Colonic mucosa (tissue), 4 donors: Measurements from ENCODE around the gene AP4B1. TPM values are rescaled to one million over a fixed set of nuclear protein-coding genes. Genes with fewer than 3 reads are reported as not detected.
A peak's percentile ranks its signal among the peaks of the same experiment; 100 is the strongest.

ENCODE experiments used
- DNase-seq: peaks from one replicate; pipeline ENCODE4 v3.0.0-alpha.2; 2020
- H3K27ac ChIP-seq: fragments of 200-600 bp; one replicate; pipeline ENCODE4 v1.8.0; 2021
- H3K27me3 ChIP-seq: fragments of 200-600 bp; one replicate; pipeline ENCODE4 v1.8.0; 2021
- H3K36me3 ChIP-seq: fragments of 200-600 bp; one replicate; pipeline ENCODE4 v1.8.0; 2021
- H3K4me1 ChIP-seq: fragments of 200-600 bp; one replicate; pipeline ENCODE4 v1.8.0; 2021; ENCODE audit warnings: mild to moderate bottlenecking
- H3K4me3 ChIP-seq: fragments of 200-600 bp; one replicate; pipeline ENCODE4 v1.8.0; 2021
- H3K9ac ChIP-seq, 2 donors: one replicate each; pipeline ENCODE4 v1.7.0; 2013; ENCODE audit warnings: control low read depth in 2 of 2, low read depth in 2 of 2, low read length in 2 of 2
- H3K9me3 ChIP-seq: fragments of 200-600 bp; one replicate; pipeline ENCODE4 v1.8.0; 2021
- CTCF ChIP-seq: fragments of 200-600 bp; IDR thresholded peaks from one replicate; pipeline ENCODE4 v1.8.0; 2022; ENCODE audit warnings: antibody characterized with exemption, mild to moderate bottlenecking
- intact Hi-C: fragments of 100-400 bp; cut with DNase I; formaldehyde crosslinking; loops from one replicate; pipeline ENCODE4 v1.14.1; 2022
- total RNA-seq, 2 donors: library from RNA; stranded (reverse); fragmentation: NEBNext Ultra II Directional in 1 of 2; extraction: Animal tissue kit (Norgen Biotek cat#: 25700) in 1 of 2; gene quantifications; one replicate each; pipeline ENCODE4 v1.2.1, GENCODE V29; 2021
- donor health status: healthy.
- donor health status: DM: no; HTN: no; CAD: no.
- donor health status: DM: no; HTN: no; CAD: no.

Gene AP4B1
- total RNA-seq, 2 donors from 2014 or later = 19.7 to 31.5 TPM

DNA sequence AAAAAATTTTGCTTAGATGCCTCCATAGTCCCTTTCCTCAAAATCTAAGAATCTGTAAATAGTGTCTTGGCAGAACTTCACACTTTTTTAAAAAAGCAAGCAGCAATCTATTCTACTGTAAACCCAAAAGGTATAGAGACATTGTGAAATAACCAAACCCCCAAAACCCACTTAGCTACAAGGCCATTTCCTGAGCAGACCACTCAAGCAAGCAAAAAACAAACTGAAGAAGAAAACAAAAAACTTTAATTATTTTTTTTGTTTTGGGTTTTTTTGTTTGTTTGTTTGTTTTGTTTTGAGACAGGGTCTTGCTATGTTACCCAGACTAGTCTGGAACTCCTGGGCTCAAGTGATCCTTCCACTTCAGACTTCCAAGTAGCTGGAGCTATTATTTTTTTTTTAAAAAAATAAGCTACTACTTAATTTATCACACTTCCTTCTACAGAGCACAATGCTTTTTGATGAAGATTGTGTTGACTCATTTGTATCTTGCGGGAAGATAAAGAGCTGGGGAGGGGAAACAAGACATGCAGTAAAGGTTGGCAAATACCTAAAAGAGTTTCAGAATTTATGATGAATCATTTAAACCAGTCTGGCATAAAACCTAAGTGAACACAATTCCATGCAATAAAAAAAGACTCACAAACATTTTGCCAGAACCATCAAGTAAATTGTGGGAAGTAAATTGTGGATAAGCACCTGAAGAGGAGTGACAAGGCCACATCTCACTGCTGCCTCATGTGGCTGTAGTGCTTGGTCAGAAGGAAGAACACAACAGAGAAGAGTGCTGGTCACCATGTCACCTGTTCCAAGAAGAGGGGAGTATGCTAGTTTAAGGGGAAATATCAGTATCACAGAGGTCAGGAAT is 30.4 kb downstream of the AP4B1 start:
- Histone ChIP-seq H3K4me1 (no peaks in the 10 kb centered on the region), H3K27ac (peak overlapping the region; percentile 39), H3K4me3 (no peak overlapping the region), H3K27me3 (no peaks in the 10 kb centered on the region), H3K9me3 (no peaks in the 10 kb centered on the region), H3K36me3 (no peaks in the 10 kb centered on the region), H3K9ac (no peak overlapping the region)
- peak; percentile 50 for DNase-seq
- intact Hi-C loops = no loop called here
- peak; percentile 19 for TF ChIP-seq CTCF

DNA sequence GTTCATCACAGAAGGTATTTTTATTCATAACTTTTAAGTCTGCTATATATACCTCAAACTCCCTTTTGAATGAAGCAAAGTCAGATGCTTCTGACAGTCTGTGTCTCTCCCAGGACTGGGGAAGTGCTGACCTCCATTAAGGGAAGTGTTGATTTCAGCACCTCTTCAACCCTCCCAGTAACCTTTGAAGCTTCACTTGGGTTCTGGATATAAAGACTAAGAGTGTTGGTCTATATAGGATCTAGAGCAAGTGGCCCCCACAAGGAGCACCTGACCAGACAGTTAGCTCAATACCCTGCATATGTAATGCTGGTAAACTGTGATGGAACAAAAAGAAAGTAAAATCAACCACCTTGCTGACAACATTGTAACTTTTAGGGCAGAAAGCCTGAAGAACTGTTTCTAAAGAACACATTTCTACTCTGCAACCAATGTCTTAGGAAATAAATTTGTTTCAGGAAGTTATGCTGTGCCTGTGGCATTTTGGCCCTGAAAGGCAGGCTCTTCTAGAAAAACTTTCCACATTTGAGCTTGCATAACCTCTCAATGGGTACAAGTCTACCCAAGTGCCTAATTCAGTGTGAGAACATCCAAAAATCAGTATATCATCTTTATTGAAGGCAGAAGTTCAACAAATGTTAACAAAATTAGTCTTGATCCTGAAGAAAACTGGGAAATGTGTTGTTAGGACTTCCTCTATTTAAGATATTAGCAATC is 32.2 kb downstream of the AP4B1 start:
- Histone ChIP-seq H3K9ac (peak overlapping the region in 1 of 2 donors; percentile 48), H3K27ac (peak overlapping the region; percentile 61), H3K27me3 (no peaks in the 10 kb centered on the region), H3K9me3 (no peaks in the 10 kb centered on the region), H3K4me3 (no peak overlapping the region), H3K4me1 (no peaks in the 10 kb centered on the region), H3K36me3 (no peaks in the 10 kb centered on the region)
- TF ChIP-seq CTCF = no peak
- DNase-seq = no peak
- intact Hi-C loops = no loop called here

DNA sequence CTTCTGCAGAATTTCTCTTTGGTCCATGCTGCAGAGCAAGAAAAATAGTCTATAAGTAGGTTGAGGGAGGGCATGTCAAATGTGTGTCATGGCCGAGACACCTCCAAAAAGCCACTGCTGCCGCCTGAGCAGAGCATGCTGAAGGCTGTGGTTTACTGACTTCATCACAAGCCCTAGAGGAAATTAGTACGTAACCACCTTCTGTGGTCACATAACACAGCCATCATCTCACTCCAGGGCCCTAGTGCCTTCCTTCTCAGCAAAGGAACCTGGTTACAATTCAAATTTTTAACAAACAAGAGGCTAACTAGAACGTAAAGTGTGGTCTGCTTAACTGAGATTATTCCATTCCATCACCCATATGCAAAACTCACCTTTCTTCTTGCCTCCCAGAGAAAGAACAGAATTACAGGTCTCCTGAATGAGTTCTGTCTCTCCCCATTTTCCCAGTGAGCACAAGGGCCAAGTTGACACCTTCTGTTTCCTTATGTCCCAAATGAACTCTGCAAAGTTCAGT is 32.9 kb downstream of the AP4B1 start, which contains the start of gene PTPN22:
TSS of gene PTPN22 (minus strand) at position 116 of the 517 bp plus-strand sequence.
- DNase-seq = peak; percentile 47
- H3K27me3 ChIP-seq = no peaks in the 10 kb centered on the region
- intact Hi-C loops = no loop called here
- H3K4me1 ChIP-seq = no peaks in the 10 kb centered on the region
- H3K27ac ChIP-seq = peak within 1 kb of the TSS; percentile 61
- no peak for TF ChIP-seq CTCF
- H3K9ac ChIP-seq = peak within 1 kb of the TSS in 1 of 2 donors; percentile 48
- no peak within 1 kb of the TSS for H3K4me3 ChIP-seq
- H3K36me3 ChIP-seq = no peaks in the 10 kb centered on the region
- H3K9me3 ChIP-seq = no peaks in the 10 kb centered on the region

- H3K9me3 ChIP-seq = no peaks in the 10 kb centered on the region
- no peaks in the 10 kb centered on the region for H3K36me3 ChIP-seq
- no peak for TF ChIP-seq CTCF
- H3K27me3 ChIP-seq = no peaks in the 10 kb centered on the region
- DNase-seq = no peak
- no peaks in the 10 kb centered on the region for H3K4me1 ChIP-seq
- intact Hi-C loops = no loop called here
- H3K9ac ChIP-seq = no peak overlapping the region
- no peak overlapping the region for H3K4me3 ChIP-seq
- no peak overlapping the region for H3K27ac ChIP-seq
Observed at GRCh38 chr1:113870778-113871177, 33.8 kb downstream of the AP4B1 start.

- TF ChIP-seq CTCF = no peak
- Histone ChIP-seq H3K27me3 (no peaks in the 10 kb centered on the region), H3K4me1 (no peaks in the 10 kb centered on the region), H3K4me3 (no peak overlapping the region), H3K36me3 (no peaks in the 10 kb centered on the region), H3K9ac (no peak overlapping the region), H3K9me3 (no peaks in the 10 kb centered on the region), H3K27ac (no peak overlapping the region)
- intact Hi-C loops = no loop called here
- no peak for DNase-seq
Observed at GRCh38 chr1:113868387-113869083, 36.1 kb downstream of the AP4B1 start.
